ENCODE measurements around the gene FAM120B.

The FAM120B gene

DNA sequence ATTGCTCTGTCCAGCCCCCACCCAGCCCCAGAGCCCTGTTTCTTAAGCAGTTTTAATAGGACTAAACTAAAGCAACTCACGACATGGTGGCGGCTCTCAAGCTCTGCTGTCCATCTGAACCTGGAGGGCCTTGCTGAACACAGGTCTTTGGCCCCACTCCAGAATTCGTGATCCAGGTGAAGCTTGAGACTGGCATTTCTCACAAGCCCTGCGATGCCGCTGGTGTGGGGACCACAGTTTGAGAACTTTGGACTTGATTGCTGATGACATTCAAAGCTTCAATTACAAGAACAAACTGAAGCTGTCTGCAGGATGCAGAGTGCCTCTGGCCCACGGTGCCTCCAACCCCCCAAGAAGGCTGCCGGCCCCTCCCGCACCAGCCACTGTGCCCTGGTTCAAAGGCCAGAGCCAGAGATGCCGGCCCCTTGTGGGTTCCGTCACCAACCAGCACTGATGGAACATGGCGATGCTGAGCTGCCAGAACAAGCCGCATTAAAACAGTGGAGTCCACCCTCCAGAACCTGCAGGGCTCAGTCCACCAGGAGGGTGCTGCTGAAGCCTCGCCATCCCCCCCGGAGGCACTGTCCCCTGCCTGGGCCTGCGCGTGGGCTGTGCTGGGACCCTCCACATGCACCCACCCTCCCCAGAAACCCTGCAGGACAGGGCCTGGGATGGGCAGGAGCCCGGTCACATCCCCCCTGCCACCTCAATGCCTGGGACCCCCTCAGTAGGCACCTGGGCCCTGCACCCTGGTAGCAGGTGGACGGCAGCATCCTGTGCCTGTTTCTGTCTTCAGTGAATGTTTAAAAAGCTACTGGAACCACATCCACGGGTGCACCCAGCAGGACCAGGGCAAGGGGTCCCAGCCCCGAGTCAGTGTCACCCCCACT lies 145.4 kb downstream of the FAM120B start:
- DNase-seq (ENCODE audit: low read depth), result no peak
- TF ChIP-seq CTCF (IDR thresholded peaks at IDR 0.05; ENCODE audit: insufficient read depth, low read depth, low read length, missing control alignments), result no peak
- no peak overlapping the region for H3K4me3 ChIP-seq (ENCODE audit: low read depth, low read length)

GRCh38 chr6:170452767-170453545 lies 146.4 kb downstream of the FAM120B start:
- TF ChIP-seq CTCF (IDR thresholded peaks at IDR 0.05; ENCODE audit: insufficient read depth, low read depth, low read length, missing control alignments), result no peak
- H3K4me3 ChIP-seq (ENCODE audit: low read depth, low read length), result no peak overlapping the region
- no peak for DNase-seq (ENCODE audit: low read depth)

GRCh38 chr6:170453586-170454511 lies 147.3 kb downstream of the FAM120B start:
- no peak overlapping the region for H3K4me3 ChIP-seq (ENCODE audit: low read depth, low read length)
- TF ChIP-seq CTCF (IDR thresholded peaks at IDR 0.05; ENCODE audit: insufficient read depth, low read depth, low read length, missing control alignments), result no peak
- no peak for DNase-seq (ENCODE audit: low read depth)

- no peak for DNase-seq (ENCODE audit: low read depth)
- no peak for TF ChIP-seq CTCF (IDR thresholded peaks at IDR 0.05; ENCODE audit: insufficient read depth, low read depth, low read length, missing control alignments)
- H3K4me3 ChIP-seq (ENCODE audit: low read depth, low read length), result no peak overlapping the region
These were observed 148.1 kb downstream of the FAM120B start for GRCh38 chr6:170454512-170455285.

- DNase-seq (ENCODE audit: low read depth), result no peak
- H3K4me3 ChIP-seq (ENCODE audit: low read depth, low read length), result no peak overlapping the region
These were observed 148.9 kb downstream of the FAM120B start for GRCh38 chr6:170455335-170455979.

More at GRCh38 chr6:170455335-170455979, 148.9 kb downstream of the FAM120B start:
- TF ChIP-seq CTCF (IDR thresholded peaks at IDR 0.05; ENCODE audit: insufficient read depth, low read depth, low read length, missing control alignments), result no peak
